Caco-2 (cell line): ENCODE results near the gene SHLD3. TPM values are rescaled to one million over a fixed set of nuclear protein-coding genes. Genes with fewer than 3 reads are reported as not detected.

Experiments
- BruUV-seq: library from RNA; stranded (reverse); fragments of 400-500 nt; replicated peaks from 2 replicates; lab custom pipeline; 2021; lab: Mats Ljungman, UMichigan
- CTCF ChIA-PET: fragments of 300-600 bp; sonication (Branson Sonifier 250); formaldehyde crosslinking; loops from one replicate; lab custom pipeline; 2022; ENCODE audit warnings: antibody characterized with exemption; lab: Charles Lee
- POLR2A ChIA-PET: fragments of 300-600 bp; sonication (Branson Sonifier 250); formaldehyde crosslinking; loops from one replicate; lab custom pipeline; 2022; ENCODE audit warnings: antibody characterized with exemption; lab: Charles Lee
- DNase-seq, 2 experiments: peaks; one replicate each; pipeline versions ENCODE4 v3.0.0 to v3.0.0-alpha.2; 2020 to 2022
- H3K27me3 ChIP-seq: replicated peaks from 2 replicates; pipeline ENCODE4 v1.6.0; 2011; ENCODE audit warnings: low read length; ENCODE audit not compliant: control insufficient read depth, insufficient read depth
- H3K36me3 ChIP-seq: 2 replicates; pipeline ENCODE4 v1.5.1; 2011; ENCODE audit warnings: low read length; ENCODE audit not compliant: control insufficient read depth, insufficient read depth
- H3K4me1 ChIP-seq: fragments of 250-450 bp; sonication (Bioruptor Pico); 2 replicates; pipeline ENCODE4 v1.5.1; 2020; ENCODE audit warnings: mild to moderate bottlenecking
- H3K4me3 ChIP-seq: 2 replicates; pipeline ENCODE4 v1.5.1; 2011; ENCODE audit warnings: low read depth, mild to moderate bottlenecking, control low read depth, low read length
- H3K9me3 ChIP-seq: fragments of 250-450 bp; sonication (Bioruptor Pico); 2 replicates; pipeline ENCODE4 v1.5.1; 2020; ENCODE audit warnings: mild to moderate bottlenecking, moderate library complexity
- H3K27ac Mint-ChIP-seq: one replicate; pipeline ENCODE4 v1.8.0; 2022; ENCODE audit warnings: mixed read lengths; ENCODE audit not compliant: unreplicated experiment
- H3K27me3 Mint-ChIP-seq: one replicate; pipeline ENCODE4 v1.8.0; 2022; ENCODE audit warnings: mixed read lengths; ENCODE audit not compliant: insufficient read depth, unreplicated experiment
- H3K36me3 Mint-ChIP-seq: one replicate; pipeline ENCODE4 v1.8.0; 2022; ENCODE audit warnings: mild to moderate bottlenecking, mixed read lengths; ENCODE audit not compliant: insufficient read depth, unreplicated experiment
- H3K4me1 Mint-ChIP-seq: one replicate; pipeline ENCODE4 v1.8.0; 2022; ENCODE audit warnings: low read depth, mixed read lengths; ENCODE audit not compliant: unreplicated experiment
- H3K4me3 Mint-ChIP-seq: one replicate; pipeline ENCODE4 v1.8.0; 2022; ENCODE audit warnings: mild to moderate bottlenecking, moderate library complexity, mixed read lengths; ENCODE audit not compliant: unreplicated experiment
- H3K9me3 Mint-ChIP-seq: one replicate; pipeline ENCODE4 v1.8.0; 2022; ENCODE audit warnings: mixed read lengths; ENCODE audit not compliant: unreplicated experiment
- intact Hi-C: fragments of 100-400 bp; cut with micrococcal nuclease; formaldehyde crosslinking; loops from one replicate; pipeline ENCODE4 v1.10.0; 2022; ENCODE audit not compliant: unreplicated experiment
- total RNA-seq: library from RNA; stranded (reverse); gene quantifications from 2 replicates; pipeline ENCODE4 v1.2.3, GENCODE V29; 2022
- TF ChIP-seq, protein P1 (sequence below), 2 experiments: fragments of 200-600 bp in 1 of 2; IDR thresholded peaks; 1 replicate in 1 of 2; 2 replicates in 1 of 2; pipeline versions ENCODE4 v1.5.1 to v1.8.0; 2011 to 2022; ENCODE audit warnings: antibody characterized with exemption in 1 of 2, control low read depth in 1 of 2, inconsistent platforms in 1 of 2, low read depth in 1 of 2, low read length in 1 of 2, mild to moderate bottlenecking in 1 of 2, moderate library complexity in 1 of 2; ENCODE audit not compliant: insufficient read depth in 1 of 2, severe bottlenecking in 1 of 2, unreplicated experiment in 1 of 2

Gene SHLD3
- total RNA-seq, 1 experiment from 2014 or later, result 4.7 TPM

DNA sequence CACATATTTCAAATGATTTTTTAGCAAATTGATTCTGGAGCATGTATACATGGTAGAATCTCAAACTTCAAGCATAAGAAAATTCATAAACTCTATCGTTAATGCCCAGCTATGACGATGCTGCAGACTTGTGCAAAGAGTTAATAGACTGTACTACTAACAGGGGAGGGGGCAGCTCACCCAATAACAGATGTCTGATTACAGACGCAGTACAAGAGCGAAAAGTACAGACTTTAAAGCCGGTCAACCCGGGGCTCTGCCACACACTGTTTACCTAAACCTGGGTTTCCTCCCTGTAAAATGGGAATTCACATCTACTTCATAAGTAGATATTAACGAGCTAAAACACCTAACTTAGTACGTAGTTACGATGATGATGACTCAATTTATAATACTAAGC lies 1.3 kb upstream of the SHLD3 start:
- Mint-ChIP-seq H3K9me3 (no peaks in the 10 kb centered on the region), H3K36me3 (peaks cover 8% of the 10 kb centered on the region), H3K27me3 (no peaks in the 10 kb centered on the region), H3K27ac (peak overlapping the region; percentile 96), H3K4me1 (peaks cover 6% of the 10 kb centered on the region), H3K4me3 (peak overlapping the region; percentile 100)
- TF ChIP-seq, protein P1, sequence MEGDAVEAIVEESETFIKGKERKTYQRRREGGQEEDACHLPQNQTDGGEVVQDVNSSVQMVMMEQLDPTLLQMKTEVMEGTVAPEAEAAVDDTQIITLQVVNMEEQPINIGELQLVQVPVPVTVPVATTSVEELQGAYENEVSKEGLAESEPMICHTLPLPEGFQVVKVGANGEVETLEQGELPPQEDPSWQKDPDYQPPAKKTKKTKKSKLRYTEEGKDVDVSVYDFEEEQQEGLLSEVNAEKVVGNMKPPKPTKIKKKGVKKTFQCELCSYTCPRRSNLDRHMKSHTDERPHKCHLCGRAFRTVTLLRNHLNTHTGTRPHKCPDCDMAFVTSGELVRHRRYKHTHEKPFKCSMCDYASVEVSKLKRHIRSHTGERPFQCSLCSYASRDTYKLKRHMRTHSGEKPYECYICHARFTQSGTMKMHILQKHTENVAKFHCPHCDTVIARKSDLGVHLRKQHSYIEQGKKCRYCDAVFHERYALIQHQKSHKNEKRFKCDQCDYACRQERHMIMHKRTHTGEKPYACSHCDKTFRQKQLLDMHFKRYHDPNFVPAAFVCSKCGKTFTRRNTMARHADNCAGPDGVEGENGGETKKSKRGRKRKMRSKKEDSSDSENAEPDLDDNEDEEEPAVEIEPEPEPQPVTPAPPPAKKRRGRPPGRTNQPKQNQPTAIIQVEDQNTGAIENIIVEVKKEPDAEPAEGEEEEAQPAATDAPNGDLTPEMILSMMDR (IDR thresholded peaks at IDR 0.05; ENCODE audit: insufficient read depth in 1 of 2, low read depth in 1 of 2, low read length in 1 of 2, severe bottlenecking in 1 of 2, unreplicated experiment in 1 of 2), result no peak
- H3K36me3 ChIP-seq, result no peaks in the 10 kb centered on the region
- peak overlapping the region; percentile 54 for H3K4me3 ChIP-seq
- no TSS peak for BruUV-seq
- H3K27me3 ChIP-seq, result no peaks in the 10 kb centered on the region
- no peaks in the 10 kb centered on the region for H3K9me3 ChIP-seq
- DNase-seq, result no peak
- intact Hi-C loops, result loop anchor here (5.0 kb wide), 1 partner anchor 99 kb away; the partner anchor contains the start of genes NLN and SGTB
- POLR2A ChIA-PET, result interaction anchor here (0.5 to 1.0 kb wide), 2 partner anchors 12 to 521 kb away, joined by 4 to 6 read pairs; no protein-coding TSS in a partner anchor
- CTCF ChIA-PET, result interaction anchor here (0.9 kb wide), 1 partner anchor 12 kb away, joined by 3 read pairs; no protein-coding TSS in a partner anchor
- peaks cover 5% of the 10 kb centered on the region; the same call in 1 of the 2 replicates for H3K4me1 ChIP-seq

DNA sequence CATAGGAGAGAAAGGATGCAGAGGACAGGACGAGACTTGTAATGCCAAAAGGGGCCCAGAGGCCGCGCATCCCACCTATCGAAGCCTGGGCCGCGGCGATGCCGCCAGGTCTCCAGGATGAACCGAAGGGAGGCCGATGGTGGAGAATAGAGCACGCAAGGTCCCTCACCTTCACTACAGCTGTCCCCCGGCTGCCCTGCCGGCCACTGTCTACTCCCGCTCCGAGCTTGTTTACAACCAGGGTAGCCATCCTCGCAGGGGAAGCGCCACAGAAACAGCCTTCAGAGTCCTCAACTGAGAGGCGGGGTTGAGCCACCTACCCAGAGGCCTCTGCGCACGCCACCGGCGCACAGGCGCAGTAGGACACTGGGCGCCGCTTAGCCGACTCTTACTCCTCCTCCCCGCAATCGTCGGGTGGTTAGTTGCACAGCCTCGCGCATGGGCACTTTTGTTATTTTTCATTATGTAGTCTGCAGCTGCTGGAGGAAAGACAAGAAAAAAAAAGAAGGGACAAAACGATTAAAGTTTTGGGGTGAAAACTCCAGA lies 729 bp upstream of the SHLD3 start, which contains the start of gene TRIM23:
TSS of gene TRIM23 (minus strand) at position 309 of the 546 bp plus-strand sequence. CDS start at position 250, 59 bp downstream.
- no peaks in the 10 kb centered on the region for H3K9me3 Mint-ChIP-seq
- DNase-seq, result peak; percentile 92

DNA sequence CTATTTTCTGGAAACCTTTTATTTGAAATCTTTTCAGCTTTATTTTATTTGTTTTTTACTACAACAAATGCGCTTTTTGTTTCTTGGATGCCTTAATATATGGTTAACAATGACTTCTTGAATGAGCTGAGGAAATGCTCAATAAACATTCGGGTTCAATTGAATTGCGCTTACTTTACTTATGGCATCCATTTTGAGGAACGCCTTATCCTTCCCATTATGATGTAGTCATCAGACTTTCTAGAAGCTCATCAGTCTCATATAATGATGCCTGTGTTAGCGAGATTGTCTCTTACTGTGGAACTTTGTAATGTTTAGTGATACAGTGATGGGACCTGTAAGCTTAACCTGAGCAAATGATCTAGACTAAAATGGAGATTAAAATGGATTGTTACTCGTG lies 916 bp downstream of the SHLD3 start:
- Mint-ChIP-seq H3K36me3 (peaks cover 13% of the 10 kb centered on the region), H3K9me3 (no peaks in the 10 kb centered on the region), H3K27me3 (no peaks in the 10 kb centered on the region), H3K27ac (peak overlapping the region; percentile 96), H3K4me3 (peak overlapping the region; percentile 100), H3K4me1 (peaks cover 6% of the 10 kb centered on the region)
- POLR2A ChIA-PET, result interaction anchor here (0.6 to 1.3 kb wide), 3 partner anchors 14 to 63 kb away, joined by 3 to 6 read pairs (median 4); partner anchors contain the start of genes CENPK and PPWD1
- H3K4me3 ChIP-seq, result peak overlapping the region; percentile 54
- TF ChIP-seq, protein P1 (IDR thresholded peaks at IDR 0.05; ENCODE audit: insufficient read depth in 1 of 2, low read depth in 1 of 2, low read length in 1 of 2, severe bottlenecking in 1 of 2, unreplicated experiment in 1 of 2), result no peak
- DNase-seq, result no peak
- H3K4me1 ChIP-seq, result peaks cover 6% of the 10 kb centered on the region
- H3K36me3 ChIP-seq, result no peaks in the 10 kb centered on the region
- no TSS peak for BruUV-seq
- H3K27me3 ChIP-seq, result no peaks in the 10 kb centered on the region
- CTCF ChIA-PET, result no interaction called here
- intact Hi-C loops, result no loop called here
- no peaks in the 10 kb centered on the region for H3K9me3 ChIP-seq

More for the DNA sequence above, 729 bp upstream of the SHLD3 start, which contains the start of gene TRIM23:
- Histone ChIP-seq H3K27me3 (no peaks in the 10 kb centered on the region), H3K4me1 (peaks cover 5% of the 10 kb centered on the region; the same call in 1 of the 2 replicates), H3K9me3 (no peaks in the 10 kb centered on the region), H3K36me3 (no peaks in the 10 kb centered on the region), H3K4me3 (peak within 1 kb of the TSS; percentile 54)
- ChIA-PET POLR2A (interaction anchor here (0.5 to 1.0 kb wide), 3 partner anchors 12 to 520 kb away, joined by 3 to 6 read pairs (median 4); no protein-coding TSS in a partner anchor), CTCF (interaction anchor here (0.9 kb wide), 1 partner anchor 13 kb away, joined by 3 read pairs; no protein-coding TSS in a partner anchor)
- peak within 1 kb of the TSS; percentile 96 for H3K27ac Mint-ChIP-seq
- H3K4me1 Mint-ChIP-seq, result peaks cover 6% of the 10 kb centered on the region
- TF ChIP-seq, protein P1 (IDR thresholded peaks at IDR 0.05; ENCODE audit: insufficient read depth in 1 of 2, low read depth in 1 of 2, low read length in 1 of 2, severe bottlenecking in 1 of 2, unreplicated experiment in 1 of 2), result peak in 1 of 2 experiments; percentile 9
- H3K4me3 Mint-ChIP-seq, result peak within 1 kb of the TSS; percentile 100
- H3K27me3 Mint-ChIP-seq, result no peaks in the 10 kb centered on the region
- peaks cover 8% of the 10 kb centered on the region for H3K36me3 Mint-ChIP-seq
- intact Hi-C loops, result loop anchor here (1.0 to 5.0 kb wide), 4 partner anchors 13 to 98 kb away; partner anchors contain the start of genes CENPK, NLN, PPWD1 and SGTB
- BruUV-seq, result no TSS peak
